Mammary epithelial cell (primary cell): Measurements from ENCODE around the gene VSIR.

Experiments
- CTCF ChIP-seq, 2 donors: IDR thresholded peaks in 1 of 2; conservative IDR thresholded peaks in 1 of 2; 2 replicates each; pipeline ENCODE4 v1.5.1; 2011 to 2012; ENCODE audit warnings: inconsistent platforms in 2 of 2, low read length in 2 of 2, mild to moderate bottlenecking in 2 of 2, control low read depth in 1 of 2, low read depth in 1 of 2; ENCODE audit not compliant: insufficient read depth in 1 of 2; ENCODE audit errors: extremely low read depth in 1 of 2
- EZH2 ChIP-seq: IDR thresholded peaks from 2 replicates; pipeline ENCODE4 v1.6.1; 2012; ENCODE audit warnings: low read length, inconsistent platforms, borderline replicate concordance

- TF ChIP-seq CTCF (conservative IDR thresholded peaks at IDR 0.05 in 1 of 2, IDR thresholded peaks at IDR 0.05 in 1 of 2; ENCODE audit: extremely low read depth in 1 of 2, insufficient read depth in 1 of 2, low read depth in 1 of 2, low read length in 2 of 2) = no peak
- TF ChIP-seq EZH2 = no peak
These were observed 66.9 kb downstream of the VSIR start for GRCh38 chr10:71706216-71707121.
